ENCODE results near the gene TAGLN2. TPM values are rescaled to one million over a fixed set of nuclear protein-coding genes. Genes with fewer than 3 reads are reported as not detected.

TAGLN2 gene
- total RNA-seq, 4 donors from 2014 or later, result 65.1 to 235 (median 168) TPM

GRCh38 chr1:159877695-159878444, 47.4 kb downstream of the TAGLN2 start:
- in situ Hi-C loops (cut with MboI; ENCODE audit: low pct_ligation_motif_present in 1 of 4, low pct_unique_long_range_greater_than_20kb in 1 of 4, low sequenced_read_pairs in 3 of 4), result no loop called here
- 92 to 95% methylated on average over 6 of the region's 6 CpGs for WGBS, 2 donors (ENCODE audit: low coverage in 1 of 2)

GRCh38 chr1:159873530-159874143, 51.7 kb downstream of the TAGLN2 start:
- intact Hi-C loops (cut with DNase I; ENCODE audit: low total_unique reads) (no loop called here), in situ Hi-C loops (cut with MboI; ENCODE audit: low pct_ligation_motif_present in 1 of 4, low pct_unique_long_range_greater_than_20kb in 1 of 4, low sequenced_read_pairs in 3 of 4) (no loop called here)
- Histone ChIP-seq H3K9me3 (no peaks in the 10 kb centered on the region), H3K27me3 (peaks cover 8% of the 10 kb centered on the region), H3K36me3 (no peaks in the 10 kb centered on the region), H3K4me1 (peaks cover 0 to 1% (median under 1%) of the 10 kb centered on the region in 4 donors), H3K27ac (no peak overlapping the region), H3K4me3 (no peak overlapping the region)
- DNase-seq, result no peak
- WGBS, 2 donors (ENCODE audit: low coverage in 1 of 2), result 93 to 94% methylated on average over 2 to 4 of the region's 4 CpGs
- TF ChIP-seq CTCF (IDR thresholded peaks at IDR 0.05), result no peak
- no peak for TF ChIP-seq POLR2AphosphoS5 (IDR thresholded peaks at IDR 0.05)
- no peak for TF ChIP-seq EP300 (IDR thresholded peaks at IDR 0.05; ENCODE audit: low read depth)
- no peak for TF ChIP-seq POLR2A (IDR thresholded peaks at IDR 0.05)

More at GRCh38 chr1:159877695-159878444, 47.4 kb downstream of the TAGLN2 start:
- Histone ChIP-seq H3K36me3 (no peaks in the 10 kb centered on the region), H3K4me1 (peaks cover 0 to 16% (median 9%) of the 10 kb centered on the region in 4 donors), H3K9me3 (no peaks in the 10 kb centered on the region), H3K27me3 (no peaks in the 10 kb centered on the region), H3K27ac (no peak overlapping the region), H3K4me3 (no peak overlapping the region)
- intact Hi-C loops (cut with DNase I; ENCODE audit: low total_unique reads), result no loop called here
- no peak for TF ChIP-seq CTCF (IDR thresholded peaks at IDR 0.05)
- no peak for TF ChIP-seq POLR2A (IDR thresholded peaks at IDR 0.05)
- no peak for TF ChIP-seq POLR2AphosphoS5 (IDR thresholded peaks at IDR 0.05)
- TF ChIP-seq EP300 (IDR thresholded peaks at IDR 0.05; ENCODE audit: low read depth), result no peak
- DNase-seq, result no peak

- Histone ChIP-seq H3K27me3 (peaks cover 8% of the 10 kb centered on the region), H3K36me3 (no peaks in the 10 kb centered on the region), H3K4me3 (no peak overlapping the region), H3K4me1 (peaks cover 2 to 9% (median 7%) of the 10 kb centered on the region in 4 donors), H3K9me3 (no peaks in the 10 kb centered on the region), H3K27ac (no peak overlapping the region)
- no peak for DNase-seq
- TF ChIP-seq CTCF (IDR thresholded peaks at IDR 0.05), result no peak
- TF ChIP-seq POLR2A (IDR thresholded peaks at IDR 0.05), result no peak
- no peak for TF ChIP-seq EP300 (IDR thresholded peaks at IDR 0.05; ENCODE audit: low read depth)
- no peak for TF ChIP-seq POLR2AphosphoS5 (IDR thresholded peaks at IDR 0.05)
- in situ Hi-C loops (cut with MboI; ENCODE audit: low pct_ligation_motif_present in 1 of 4, low pct_unique_long_range_greater_than_20kb in 1 of 4, low sequenced_read_pairs in 3 of 4) (no loop called here), intact Hi-C loops (cut with DNase I; ENCODE audit: low total_unique reads) (no loop called here)
- 86% methylated on average over 15 of the region's 15 CpGs; no CpG with 5 or more reads in 1 of the 2 donors for WGBS, 2 donors (ENCODE audit: low coverage in 1 of 2)
Observed at GRCh38 chr1:159872891-159873290, 52.4 kb downstream of the TAGLN2 start.

- Histone ChIP-seq H3K27me3 (peaks cover 8% of the 10 kb centered on the region), H3K9me3 (no peaks in the 10 kb centered on the region), H3K27ac (no peak overlapping the region), H3K36me3 (no peaks in the 10 kb centered on the region), H3K4me3 (no peak overlapping the region), H3K4me1 (peaks cover 9 to 25% (median 17%) of the 10 kb centered on the region in 4 donors)
- no peak for DNase-seq
- in situ Hi-C loops (cut with MboI; ENCODE audit: low pct_ligation_motif_present in 1 of 4, low pct_unique_long_range_greater_than_20kb in 1 of 4, low sequenced_read_pairs in 3 of 4), result no loop called here
- no peak for TF ChIP-seq POLR2A (IDR thresholded peaks at IDR 0.05)
- TF ChIP-seq POLR2AphosphoS5 (IDR thresholded peaks at IDR 0.05), result no peak
- no peak for TF ChIP-seq EP300 (IDR thresholded peaks at IDR 0.05; ENCODE audit: low read depth)
- TF ChIP-seq CTCF (IDR thresholded peaks at IDR 0.05), result no peak
- intact Hi-C loops (cut with DNase I; ENCODE audit: low total_unique reads), result no loop called here
- 85% methylated on average over 5 of the region's 5 CpGs; no CpG with 5 or more reads in 1 of the 2 donors for WGBS, 2 donors (ENCODE audit: low coverage in 1 of 2)
Observed at GRCh38 chr1:159870704-159871103, 54.6 kb downstream of the TAGLN2 start.

Data from transverse colon (tissue), 4 donors.